ENCODE data around the gene JAG1. TPM values are rescaled to one million over a fixed set of nuclear protein-coding genes. Genes with fewer than 3 reads are reported as not detected.
A peak's percentile ranks its signal among the peaks of the same experiment; 100 is the strongest.

JAG1 gene
- polyA plus RNA-seq, 3 donors = 0.70 to 6.8 (median 0.85) TPM

- Histone ChIP-seq H3K27ac (ENCODE audit: low read depth in 1 of 2, low read length in 2 of 2) (no peak overlapping the region), H3K79me2 (ENCODE audit: insufficient read depth, low read length) (no peaks in the 10 kb centered on the region), H3K4me1 (ENCODE audit: control insufficient read depth in 1 of 2, insufficient read depth in 2 of 2, low read length in 2 of 2) (peaks cover 0 to 2% of the 10 kb centered on the region in 2 donors), H3K36me3 (replicated peaks in 1 of 2; ENCODE audit: control insufficient read depth in 1 of 2, insufficient read depth in 2 of 2, low read length in 2 of 2) (peaks cover 0 to 24% of the 10 kb centered on the region in 2 donors), H3K27me3 (ENCODE audit: control insufficient read depth in 2 of 2, insufficient read depth in 2 of 2, low read length in 2 of 2) (no peaks in the 10 kb centered on the region), H2AFZ (ENCODE audit: insufficient read depth, low read depth, low read length, poor library complexity, severe bottlenecking) (no peak overlapping the region), H3K4me3 (replicated peaks in 1 of 3; ENCODE audit: low read depth in 2 of 3, low read length in 3 of 3) (no peak overlapping the region), H3K9me3 (replicated peaks in 1 of 2; ENCODE audit: control insufficient read depth in 1 of 2, insufficient read depth in 1 of 2, low read length in 2 of 2) (no peaks in the 10 kb centered on the region), H3K4me2 (replicated peaks; ENCODE audit: extremely low read depth, low read length, poor library complexity, severe bottlenecking) (no peak overlapping the region), H4K20me1 (ENCODE audit: insufficient read depth, low read length) (no peaks in the 10 kb centered on the region), H3K9ac (ENCODE audit: insufficient read depth, low read length, poor library complexity, severe bottlenecking) (no peak overlapping the region)
- peak; percentile 34 to 60 (median 46) for DNase-seq
- no peaks in the 10 kb centered on the region for H3K27me3 Mint-ChIP-seq (ENCODE audit: low read depth in 3 of 3)
- no peak overlapping the region for H3K4me3 Mint-ChIP-seq
- H3K4me1 Mint-ChIP-seq = peaks cover 13% of the 10 kb centered on the region
- intact Hi-C loops (cut with micrococcal nuclease) = no loop called here
- peaks cover 29 to 31% of the 10 kb centered on the region in 2 donors for H3K36me3 Mint-ChIP-seq
- WGBS (ENCODE audit: insufficient coverage) = no CpG with 5 or more reads among the region's 4 CpGs
- TF ChIP-seq CTCF (IDR thresholded peaks at IDR 0.05) = no peak
- peak overlapping the region in 3 of 7 donors; percentile 20 to 52 (median 41) for H3K27ac Mint-ChIP-seq
- peaks cover 0 to 2% (median 0%) of the 10 kb centered on the region in 7 donors for H3K9me3 Mint-ChIP-seq
Observed at GRCh38 chr20:10596710-10597121, 77.1 kb downstream of the JAG1 start.

- DNase-seq = no peak
- Mint-ChIP-seq H3K4me3 (no peak overlapping the region), H3K36me3 (peaks cover 23 to 25% of the 10 kb centered on the region in 2 donors), H3K27ac (peak overlapping the region in 1 of 7 donors; percentile 66), H3K9me3 (peaks cover 0 to 2% (median 0%) of the 10 kb centered on the region in 7 donors), H3K4me1 (peaks cover 13% of the 10 kb centered on the region), H3K27me3 (ENCODE audit: low read depth in 3 of 3) (no peaks in the 10 kb centered on the region)
- intact Hi-C loops (cut with micrococcal nuclease) = no loop called here
- no peaks in the 10 kb centered on the region for H3K9me3 ChIP-seq (replicated peaks in 1 of 2; ENCODE audit: control insufficient read depth in 1 of 2, insufficient read depth in 1 of 2, low read length in 2 of 2)
- no peaks in the 10 kb centered on the region for H3K27me3 ChIP-seq (ENCODE audit: control insufficient read depth in 2 of 2, insufficient read depth in 2 of 2, low read length in 2 of 2)
- H3K4me2 ChIP-seq (replicated peaks; ENCODE audit: extremely low read depth, low read length, poor library complexity, severe bottlenecking) = no peak overlapping the region
- no peak overlapping the region for H3K27ac ChIP-seq (ENCODE audit: low read depth in 1 of 2, low read length in 2 of 2)
- no peak for TF ChIP-seq CTCF (IDR thresholded peaks at IDR 0.05)
- no peaks in the 10 kb centered on the region for H4K20me1 ChIP-seq (ENCODE audit: insufficient read depth, low read length)
- H3K79me2 ChIP-seq (ENCODE audit: insufficient read depth, low read length) = no peaks in the 10 kb centered on the region
- no peak overlapping the region for H2AFZ ChIP-seq (ENCODE audit: insufficient read depth, low read depth, low read length, poor library complexity, severe bottlenecking)
- no peak overlapping the region for H3K4me3 ChIP-seq (replicated peaks in 1 of 3; ENCODE audit: low read depth in 2 of 3, low read length in 3 of 3)
- H3K9ac ChIP-seq (ENCODE audit: insufficient read depth, low read length, poor library complexity, severe bottlenecking) = no peak overlapping the region
- 67% methylated on average over 2 of the region's 3 CpGs for WGBS (ENCODE audit: insufficient coverage)
- peaks cover 0 to 16% of the 10 kb centered on the region in 2 donors for H3K36me3 ChIP-seq (replicated peaks in 1 of 2; ENCODE audit: control insufficient read depth in 1 of 2, insufficient read depth in 2 of 2, low read length in 2 of 2)
- peaks cover 0 to 2% of the 10 kb centered on the region in 2 donors for H3K4me1 ChIP-seq (ENCODE audit: control insufficient read depth in 1 of 2, insufficient read depth in 2 of 2, low read length in 2 of 2)
Observed at GRCh38 chr20:10595985-10596384, 77.8 kb downstream of the JAG1 start.
